ENCODE results near the gene WDR20.
"Not testable (repeated sequence)": the region's sequence is repeated elsewhere in the genome, so short reads cannot be mapped to it uniquely, and the experiment has no call there.

WDR20 gene

GRCh38 chr14:102235275-102235897, 95.7 kb downstream of the WDR20 start:
- peak; percentile 36 for DNase-seq (ENCODE audit: low read depth, low spot score)

GRCh38 chr14:102236026-102236425, 96.3 kb downstream of the WDR20 start:
- DNase-seq (ENCODE audit: low read depth, low spot score), result no peak

DNA sequence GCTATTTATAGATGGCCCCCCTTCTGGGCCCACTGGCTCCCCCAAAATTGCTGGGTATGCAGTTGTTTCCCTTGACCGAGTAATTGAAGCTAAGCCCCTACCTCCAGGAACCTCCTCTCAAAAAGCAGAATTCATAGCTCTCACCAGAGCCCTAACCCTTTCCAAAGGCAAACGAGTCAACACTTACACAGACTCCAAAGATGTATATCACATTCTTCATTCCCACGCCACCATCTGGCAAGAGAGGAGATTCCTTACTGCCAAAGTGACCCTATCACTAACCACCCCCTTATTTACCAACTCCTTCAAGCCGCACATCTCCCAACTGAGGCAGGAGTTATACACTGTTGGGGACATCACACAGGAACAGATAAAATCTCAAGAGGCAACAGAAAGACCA, 98.4 kb downstream of the WDR20 start:
- no peak for DNase-seq (ENCODE audit: low read depth, low spot score)

DNA sequence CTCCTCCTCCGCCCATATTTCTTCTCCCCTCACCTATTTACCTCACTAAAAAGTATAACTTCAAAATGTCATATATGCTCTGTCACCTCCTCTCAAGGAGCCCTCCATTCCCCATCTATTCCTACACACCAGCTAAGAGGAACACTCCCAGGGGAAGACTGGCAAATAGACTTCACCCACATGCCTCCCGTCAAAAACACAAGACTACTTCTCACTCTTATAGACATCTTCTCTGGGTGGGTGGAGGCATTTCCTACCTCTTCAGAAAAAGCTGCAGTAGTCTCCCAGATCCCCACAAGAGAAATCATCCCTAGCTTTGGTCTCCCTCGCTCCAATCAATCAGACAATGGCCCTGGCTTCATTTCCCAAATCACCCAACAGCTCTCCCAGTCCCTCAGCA, 99.1 kb downstream of the WDR20 start:
- no peak for DNase-seq (ENCODE audit: low read depth, low spot score)

GRCh38 chr14:102239231-102239630, 99.5 kb downstream of the WDR20 start:
- no peak for DNase-seq (ENCODE audit: low read depth, low spot score)

DNA sequence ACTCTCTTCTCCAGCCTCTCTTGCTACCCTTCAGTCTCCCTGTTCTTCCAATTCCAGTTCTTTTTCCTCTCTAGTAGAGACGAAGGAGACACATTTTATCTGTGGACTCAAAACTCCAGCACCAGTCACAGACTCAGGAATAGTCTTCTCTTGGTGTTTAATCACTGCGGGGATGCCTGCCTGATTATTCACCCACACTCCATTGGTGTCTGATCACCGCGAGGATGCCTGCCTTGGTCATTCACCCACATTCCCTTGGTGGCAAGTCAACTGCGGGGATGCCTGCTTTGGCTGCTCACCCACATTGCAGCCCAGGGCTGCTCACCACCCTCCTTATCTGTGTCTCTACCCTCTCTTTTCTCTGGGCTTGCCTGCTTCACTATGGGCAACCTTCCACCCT, 100.8 kb downstream of the WDR20 start:
- not testable (repeated sequence) for DNase-seq (ENCODE audit: low read depth, low spot score)

- no peak for DNase-seq (ENCODE audit: low read depth, low spot score)
These were observed 101.5 kb downstream of the WDR20 start for GRCh38 chr14:102241147-102241546.

DNA sequence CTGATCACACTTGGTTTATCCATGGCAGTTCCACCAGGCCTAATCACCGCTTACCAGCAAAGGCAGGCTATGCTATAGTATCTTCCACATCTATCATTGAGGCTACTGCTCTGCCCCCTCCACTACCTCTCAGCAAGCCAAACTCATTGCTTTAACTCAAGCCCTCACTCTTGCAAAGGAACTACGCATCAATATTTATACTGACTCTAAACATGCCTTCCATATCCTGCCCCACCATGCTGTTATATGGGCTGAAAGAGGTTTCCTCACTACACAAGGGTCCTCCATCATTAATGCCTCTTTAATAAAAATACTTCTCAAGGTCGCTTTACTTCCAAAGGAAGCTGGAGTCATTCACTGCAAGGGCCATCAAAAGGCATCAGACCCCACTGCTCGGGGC, 104.1 kb downstream of the WDR20 start:
- not testable (repeated sequence) for DNase-seq (ENCODE audit: low read depth, low spot score)

GRCh38 chr14:102246071-102246470, 106.4 kb downstream of the WDR20 start:
- no peak for DNase-seq (ENCODE audit: low read depth, low spot score)

- no peak for DNase-seq (ENCODE audit: low read depth, low spot score)
These were observed 108.4 kb downstream of the WDR20 start for GRCh38 chr14:102248121-102248520.

- DNase-seq (ENCODE audit: low read depth, low spot score), result peak; percentile 52
These were observed 109.3 kb downstream of the WDR20 start for GRCh38 chr14:102249041-102249440.

- no peak for DNase-seq (ENCODE audit: low read depth, low spot score)
These were observed 110.3 kb downstream of the WDR20 start for GRCh38 chr14:102249981-102250380.

- DNase-seq (ENCODE audit: low read depth, low spot score), result no peak
These were observed 110.9 kb downstream of the WDR20 start for GRCh38 chr14:102250636-102251035.

GRCh38 chr14:102251161-102251560, 111.5 kb downstream of the WDR20 start:
- no peak for DNase-seq (ENCODE audit: low read depth, low spot score)

DNA sequence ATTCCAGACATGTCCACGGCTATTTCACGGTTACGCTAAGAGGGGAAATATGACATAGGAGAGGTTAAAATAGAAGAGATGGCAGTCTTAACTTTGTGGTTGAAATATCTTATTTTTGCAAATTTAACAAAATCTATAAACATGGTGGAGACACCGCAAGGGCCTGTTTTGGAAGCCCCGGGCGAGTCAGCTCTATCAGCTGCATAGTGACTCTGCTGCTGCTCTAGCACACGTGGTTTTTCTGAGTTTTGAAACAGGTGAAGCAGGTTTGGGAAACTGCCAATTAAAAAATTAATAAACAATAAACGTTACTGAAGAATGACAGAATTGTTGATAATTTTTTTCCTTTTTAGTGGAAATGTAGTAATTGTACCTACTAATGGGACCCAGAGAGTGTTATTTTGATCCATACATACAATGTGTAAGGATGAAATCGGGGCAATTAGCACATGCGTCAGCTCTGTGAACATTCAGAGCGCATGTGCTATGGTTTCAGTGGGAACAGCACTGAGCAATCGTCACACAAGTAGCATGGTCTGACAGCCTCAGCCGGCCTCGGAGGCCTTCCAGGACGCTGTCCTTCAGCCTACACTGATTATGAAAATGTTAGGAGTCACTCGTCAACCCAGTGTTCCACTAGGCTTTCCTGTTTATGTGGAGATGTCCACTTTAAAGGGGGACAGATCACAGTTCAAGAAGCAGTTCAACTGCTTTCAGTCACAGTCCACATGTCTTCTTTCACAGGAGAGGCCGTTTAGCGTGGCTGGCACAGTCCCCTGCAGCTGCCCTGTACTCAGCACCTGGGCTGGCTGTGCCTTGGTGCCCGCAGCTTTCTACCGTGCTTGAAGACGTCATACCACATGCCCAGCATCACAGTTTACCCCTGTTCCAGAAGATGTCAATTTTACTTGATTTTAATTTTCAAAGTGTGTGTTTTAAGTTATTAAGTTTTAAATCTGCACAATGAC, 113.4 kb downstream of the WDR20 start:
- DNase-seq (ENCODE audit: low read depth, low spot score), result no peak

GRCh38 chr14:102255401-102256190, 115.9 kb downstream of the WDR20 start:
- no peak for DNase-seq (ENCODE audit: low read depth, low spot score)

DNA sequence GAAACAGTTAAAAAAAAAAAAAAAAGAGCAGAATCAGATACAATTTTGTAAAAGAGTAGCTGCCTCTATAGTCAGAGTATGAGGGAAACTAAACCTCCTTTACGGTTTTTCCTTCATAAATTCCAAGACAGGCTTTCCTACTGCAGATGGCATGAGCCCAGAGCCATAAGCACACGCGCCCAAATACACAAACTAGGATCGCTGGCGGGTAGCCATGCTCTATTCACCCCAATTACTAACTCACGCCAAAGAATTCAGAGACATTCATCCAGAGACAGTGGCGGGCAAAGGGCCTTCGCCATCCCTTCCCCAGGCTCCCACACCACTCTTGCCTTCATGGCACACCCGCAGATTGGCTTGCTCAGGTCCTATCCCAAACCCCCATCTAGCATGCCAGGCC, 117.0 kb downstream of the WDR20 start:
- no peak for DNase-seq (ENCODE audit: low read depth, low spot score)

GRCh38 chr14:102258136-102258535, 118.4 kb downstream of the WDR20 start:
- DNase-seq (ENCODE audit: low read depth, low spot score), result no peak

All from brain pericyte (primary cell).